ENCODE data around the gene CDK3.
"Not testable (repeated sequence)": the region's sequence is repeated elsewhere in the genome, so short reads cannot be mapped to it uniquely, and the experiment has no call there.

The CDK3 gene

GRCh38 chr17:76017481-76018339 lies 17.1 kb downstream of the CDK3 start:
- DNase-seq, result no peak

DNA sequence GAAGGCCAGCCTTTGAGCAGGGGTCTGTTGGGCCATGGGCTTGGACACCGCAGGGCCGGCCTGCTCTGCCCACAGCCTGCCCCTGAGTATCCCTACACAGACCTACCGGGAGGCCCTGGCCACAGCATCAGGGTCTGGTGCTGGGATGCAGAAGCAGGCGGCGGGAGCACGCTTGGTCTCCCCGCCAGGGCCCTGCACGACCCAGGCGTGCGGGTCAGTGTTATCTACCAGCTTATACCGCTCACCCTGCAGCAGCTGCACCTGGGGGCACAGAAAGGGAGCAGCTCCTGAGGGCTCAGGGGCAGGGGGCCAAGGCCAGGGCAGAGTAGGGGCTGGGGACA lies 17.7 kb downstream of the CDK3 start:
- DNase-seq, result no peak

GRCh38 chr17:76018801-76019200 lies 18.1 kb downstream of the CDK3 start:
- no peak for DNase-seq

DNA sequence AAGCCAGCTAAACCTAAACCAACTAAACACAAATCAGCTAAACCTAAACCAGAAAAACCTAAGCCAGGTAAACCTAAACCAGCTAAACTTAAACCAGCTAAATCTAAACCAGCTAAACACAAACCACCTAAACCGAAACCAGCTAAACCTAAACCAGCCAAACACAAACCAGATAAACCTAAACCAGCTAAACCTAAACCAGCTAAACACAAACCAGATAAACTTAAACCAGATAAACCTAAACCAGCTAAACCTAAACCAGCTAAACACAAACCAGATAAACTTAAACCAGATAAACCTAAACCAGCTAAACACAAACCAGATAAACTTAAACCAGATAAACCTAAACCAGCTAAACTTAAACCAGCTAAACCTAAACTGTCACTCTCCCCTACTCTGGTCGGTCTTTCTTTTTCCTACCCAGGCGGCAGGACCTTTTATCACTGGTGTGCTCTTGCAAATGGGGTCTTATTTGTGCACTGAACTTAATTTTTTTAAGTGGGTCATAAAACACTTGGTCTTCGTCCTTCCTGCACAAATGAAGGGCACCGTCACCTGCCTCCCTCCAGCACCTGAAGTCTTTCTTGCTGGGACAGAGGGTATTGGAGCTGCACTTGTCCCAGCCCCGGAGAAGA lies 19.3 kb downstream of the CDK3 start:
- DNase-seq, result no peak

- no peak for DNase-seq
Measured at GRCh38 chr17:76022285-76022684, 21.6 kb downstream of the CDK3 start.

GRCh38 chr17:76022973-76023899 lies 22.6 kb downstream of the CDK3 start:
- no peak for DNase-seq

GRCh38 chr17:76023900-76024237 lies 23.2 kb downstream of the CDK3 start:
- no peak for DNase-seq

DNA sequence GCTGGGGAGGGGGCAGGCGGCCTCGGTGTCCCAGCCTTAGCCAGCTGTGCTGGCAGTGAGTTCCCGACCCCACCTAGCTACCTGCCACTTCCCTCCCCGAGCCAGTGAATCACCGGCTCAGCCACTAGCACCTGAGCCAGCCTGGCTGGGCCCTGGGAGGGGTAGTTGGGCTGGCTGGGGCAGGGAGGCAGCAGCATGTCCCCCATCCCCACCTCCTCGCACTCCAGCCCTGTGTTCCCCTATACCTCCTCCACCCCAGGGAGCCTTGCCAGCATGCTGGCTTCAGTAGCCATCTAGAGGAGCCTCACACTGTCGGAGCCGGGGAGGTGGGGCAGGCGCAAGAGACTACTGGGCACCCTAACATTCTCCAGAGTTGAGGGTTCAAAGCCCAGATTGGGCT lies 23.7 kb downstream of the CDK3 start:
- DNase-seq, result no peak

GRCh38 chr17:76025294-76025693 lies 24.6 kb downstream of the CDK3 start:
- DNase-seq, result no peak

- no peak for DNase-seq
Measured at GRCh38 chr17:76026714-76027158, 26.1 kb downstream of the CDK3 start.

- no peak for DNase-seq
Measured at GRCh38 chr17:76027159-76027839, 26.6 kb downstream of the CDK3 start, which contains the start of gene EVPL. TSS of gene EVPL (minus strand) at chr17:76027306. CDS start at chr17:76027198, 108 bp downstream.

- DNase-seq, result no peak
Measured at GRCh38 chr17:76032073-76032779, 31.6 kb downstream of the CDK3 start.

DNA sequence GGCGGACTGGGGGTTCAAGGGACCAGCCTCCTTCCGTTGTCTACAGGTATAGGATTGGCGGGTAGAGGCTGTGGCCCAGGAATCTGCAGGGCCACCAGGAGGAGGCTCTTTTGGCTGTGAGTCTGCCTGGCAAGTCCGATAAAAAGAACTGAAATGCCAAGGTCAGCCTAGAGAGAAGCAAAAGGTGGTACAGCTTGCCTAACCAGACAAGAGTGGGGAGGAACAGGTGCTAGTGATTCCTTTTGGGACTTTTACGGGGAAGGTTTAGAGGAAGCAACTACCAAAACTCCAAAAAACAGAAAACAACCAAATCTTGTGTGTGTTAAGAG lies 32.1 kb downstream of the CDK3 start:
- no peak for DNase-seq

GRCh38 chr17:76033139-76033538 lies 32.5 kb downstream of the CDK3 start:
- no peak for DNase-seq

DNA sequence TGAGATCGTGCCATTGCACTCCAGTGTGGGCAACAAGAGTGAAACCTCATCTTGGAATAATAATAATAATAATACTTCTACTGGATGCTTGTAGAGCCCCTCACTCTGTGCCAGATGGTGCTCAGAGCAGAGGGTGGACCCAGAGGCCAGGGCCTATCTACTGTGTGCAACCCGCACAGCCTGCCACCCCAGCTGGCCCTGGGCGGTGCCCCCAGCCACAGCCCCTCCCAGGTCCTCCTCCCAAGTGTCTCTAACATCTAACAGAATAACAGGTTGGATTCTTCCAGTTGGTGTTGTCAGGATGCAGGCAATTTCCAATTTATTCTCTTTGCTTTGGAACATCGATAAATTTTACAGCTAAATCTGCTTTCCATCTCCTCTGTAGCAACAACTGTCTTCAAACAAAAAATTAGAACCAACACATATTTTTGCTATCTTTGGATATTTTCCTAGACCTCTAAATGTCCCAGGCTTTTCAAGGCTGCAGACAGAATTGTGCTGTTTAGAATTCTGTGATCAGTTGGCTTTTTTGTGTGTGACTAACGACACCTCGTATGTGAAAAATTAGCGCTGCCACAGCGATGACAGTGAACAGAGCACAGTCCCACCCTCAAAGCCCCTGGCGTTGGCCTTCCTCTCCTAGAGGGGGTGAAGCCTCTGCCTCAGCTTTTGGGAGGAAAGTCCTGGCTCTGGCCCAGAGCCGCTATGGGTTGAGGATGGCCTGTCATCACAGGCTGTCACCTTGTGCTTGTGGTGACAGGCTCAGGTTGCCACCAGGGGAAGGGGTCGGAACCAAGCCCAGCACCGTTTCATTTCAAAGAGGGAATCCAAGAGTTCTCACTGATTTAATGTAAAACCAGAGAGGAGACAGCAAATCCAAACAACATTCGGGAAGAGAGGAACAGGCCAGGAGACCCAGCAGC lies 34.0 kb downstream of the CDK3 start:
- peak; percentile 27 for DNase-seq

DNA sequence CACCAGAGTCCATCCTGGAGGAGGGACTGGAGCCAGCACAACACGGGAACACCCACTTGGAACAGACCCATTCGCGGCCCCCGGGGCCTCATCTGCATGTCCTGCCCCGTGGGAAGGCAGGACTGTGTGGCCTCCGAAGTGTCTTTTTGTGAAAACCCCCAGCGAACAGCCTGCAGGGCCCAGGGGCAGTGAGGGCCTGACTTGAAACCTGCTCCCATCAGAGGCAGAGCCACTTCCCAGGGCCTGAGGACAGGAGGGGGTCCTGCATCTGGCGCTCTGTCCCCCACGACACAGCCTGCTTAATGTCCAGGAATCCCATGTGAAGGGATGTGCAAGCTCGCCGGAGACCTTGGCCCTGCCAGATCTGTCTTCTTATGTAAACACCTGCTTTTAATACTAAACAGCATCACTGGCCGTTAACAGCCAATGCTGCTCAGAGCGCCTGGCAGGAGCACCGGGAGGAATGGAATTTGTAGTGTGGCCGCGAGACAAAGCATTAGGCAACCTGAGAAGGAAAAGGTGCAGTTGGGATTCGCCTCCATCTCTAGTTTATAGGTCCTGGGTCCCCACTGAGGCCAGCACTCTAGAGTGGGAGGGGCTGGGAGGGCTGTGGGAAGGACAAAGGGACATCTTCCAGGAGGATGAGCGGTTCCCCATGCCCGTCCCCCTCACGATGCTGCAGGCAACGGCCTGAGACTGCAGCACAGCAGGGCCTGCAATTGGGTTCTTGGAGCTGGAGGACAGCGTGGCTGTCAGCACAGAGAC lies 36.0 kb downstream of the CDK3 start:
- no peak for DNase-seq

- no peak for DNase-seq
Measured at GRCh38 chr17:76038050-76038449, 37.4 kb downstream of the CDK3 start.

- DNase-seq, result no peak
Measured at GRCh38 chr17:76039121-76039520, 38.5 kb downstream of the CDK3 start.

- no peak for DNase-seq
Measured at GRCh38 chr17:76040376-76040775, 39.7 kb downstream of the CDK3 start.

DNA sequence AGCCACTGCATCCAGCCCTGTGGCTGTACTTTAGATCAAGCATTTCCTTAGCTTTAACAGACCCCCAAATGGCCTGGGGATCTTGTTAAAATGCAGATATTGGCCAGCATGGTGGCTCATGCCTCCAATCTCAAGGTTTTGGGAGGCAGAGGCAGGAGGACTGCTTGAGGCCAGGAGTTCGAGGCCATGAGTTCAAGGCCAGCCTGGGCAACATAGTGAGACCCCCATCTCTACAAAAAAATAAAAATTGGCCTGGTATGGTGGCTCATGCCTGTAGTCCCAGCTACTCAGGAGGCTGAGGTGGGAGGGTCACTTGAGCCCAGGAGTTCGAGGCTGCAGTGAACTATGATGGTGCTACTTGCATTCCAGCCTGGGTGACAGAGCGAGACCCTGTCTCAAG lies 42.2 kb downstream of the CDK3 start:
- not testable (repeated sequence) for DNase-seq

All from NCI-H1694 (cell line).